Measurements from ENCODE around the gene PTTG2. TPM values are rescaled to one million over a fixed set of nuclear protein-coding genes. Genes with fewer than 3 reads are reported as not detected.

The PTTG2 gene
- total RNA-seq, 6 donors from 2014 or later = 0.43 to 22.0 (median 0.85) TPM; not detected in 2

- TF ChIP-seq POLR2AphosphoS5 (IDR thresholded peaks at IDR 0.05) (no peak), POLR2A (IDR thresholded peaks at IDR 0.05) (no peak), CTCF (IDR thresholded peaks at IDR 0.05) (no peak), EP300 (IDR thresholded peaks at IDR 0.05) (no peak)
- H3K9me3 ChIP-seq = no peaks in the 10 kb centered on the region
- H3K27ac ChIP-seq = no peak overlapping the region
- ATAC-seq (ENCODE audit: low FRiP score in 2 of 2) = peak in 1 of 2 donors; percentile 40
- DNase-seq = no peak
- 75 to 82% methylated on average over 12 of the region's 12 CpGs for WGBS, 2 donors
- no peaks in the 10 kb centered on the region for H3K36me3 ChIP-seq
- no peaks in the 10 kb centered on the region for H3K27me3 ChIP-seq
- H3K4me3 ChIP-seq = no peak overlapping the region
- H3K4me1 ChIP-seq = peaks cover 2 to 17% (median 10%) of the 10 kb centered on the region in 4 donors
Measured at GRCh38 chr4:37999000-37999716, 39.0 kb downstream of the PTTG2 start.

GRCh38 chr4:37999965-38000364 is 39.8 kb downstream of the PTTG2 start:
- no peak for ATAC-seq (ENCODE audit: low FRiP score in 2 of 2)
- no peak for TF ChIP-seq POLR2A (IDR thresholded peaks at IDR 0.05)
- TF ChIP-seq POLR2AphosphoS5 (IDR thresholded peaks at IDR 0.05) = no peak
- TF ChIP-seq EP300 (IDR thresholded peaks at IDR 0.05) = no peak
- no peak for TF ChIP-seq CTCF (IDR thresholded peaks at IDR 0.05)
- peaks cover 2 to 10% (median 8%) of the 10 kb centered on the region in 4 donors for H3K4me1 ChIP-seq
- H3K4me3 ChIP-seq = no peak overlapping the region
- no peaks in the 10 kb centered on the region for H3K27me3 ChIP-seq
- 96 to 97% methylated on average over 3 of the region's 3 CpGs for WGBS, 2 donors
- no peaks in the 10 kb centered on the region for H3K9me3 ChIP-seq
- H3K36me3 ChIP-seq = no peaks in the 10 kb centered on the region
- no peak overlapping the region for H3K27ac ChIP-seq
- DNase-seq = no peak

- H3K27me3 ChIP-seq = no peaks in the 10 kb centered on the region
- no peak overlapping the region for H3K27ac ChIP-seq
- TF ChIP-seq EP300 (IDR thresholded peaks at IDR 0.05) (no peak), POLR2A (IDR thresholded peaks at IDR 0.05) (no peak), CTCF (IDR thresholded peaks at IDR 0.05) (no peak), POLR2AphosphoS5 (IDR thresholded peaks at IDR 0.05) (no peak)
- no peak for DNase-seq
- WGBS, 2 donors = 89 to 92% methylated on average over 3 of the region's 3 CpGs
- no peaks in the 10 kb centered on the region for H3K36me3 ChIP-seq
- ATAC-seq (ENCODE audit: low FRiP score in 2 of 2) = no peak
- H3K9me3 ChIP-seq = no peaks in the 10 kb centered on the region
- H3K4me1 ChIP-seq = peaks cover 0 to 11% (median 7%) of the 10 kb centered on the region in 4 donors
- no peak overlapping the region for H3K4me3 ChIP-seq
Measured at GRCh38 chr4:38001927-38002326, 41.7 kb downstream of the PTTG2 start.

GRCh38 chr4:38002451-38003071 is 42.4 kb downstream of the PTTG2 start:
- Histone ChIP-seq H3K4me1 (peaks cover 0 to 11% (median 7%) of the 10 kb centered on the region in 4 donors), H3K27me3 (no peaks in the 10 kb centered on the region), H3K9me3 (no peaks in the 10 kb centered on the region), H3K36me3 (no peaks in the 10 kb centered on the region), H3K4me3 (no peak overlapping the region), H3K27ac (no peak overlapping the region)
- ATAC-seq (ENCODE audit: low FRiP score in 2 of 2) (no peak), DNase-seq (no peak)
- TF ChIP-seq CTCF (IDR thresholded peaks at IDR 0.05) = no peak
- 93 to 94% methylated on average over 3 of the region's 3 CpGs for WGBS, 2 donors

All from upper lobe of left lung (tissue), 6 donors.